ENCODE measurements around the gene CCDC74A. TPM values are rescaled to one million over a fixed set of nuclear protein-coding genes. Genes with fewer than 3 reads are reported as not detected.
A peak's percentile ranks its signal among the peaks of the same experiment; 100 is the strongest.
"Not testable (repeated sequence)": the region's sequence is repeated elsewhere in the genome, so short reads cannot be mapped to it uniquely, and the experiment has no call there.

Gene CCDC74A
- total RNA-seq, 2 experiments from 2014 or later = 10.2 to 10.4 TPM

GRCh38 chr2:131493199-131493968 lies 34.3 kb upstream of the CCDC74A start:
- ATAC-seq = peak; percentile 14
- Mint-ChIP-seq H3K27me3 (no peaks in the 10 kb centered on the region), H3K4me1 (ENCODE audit: low read depth) (peaks cover 40% of the 10 kb centered on the region), H3K36me3 (ENCODE audit: low read depth) (peaks cover 45% of the 10 kb centered on the region), H3K27ac (peak overlapping the region; percentile 98), H3K4me3 (peak overlapping the region; percentile 98), H3K9me3 (no peaks in the 10 kb centered on the region)
- ChIA-PET CTCF (interaction anchor here (0.6 to 2.0 kb wide), 17 partner anchors 10 to 1313 kb away, joined by 3 to 7 read pairs (median 4); no protein-coding TSS in a partner anchor), POLR2A (interaction anchor here (0.7 to 1.7 kb wide), 4 partner anchors 21 to 189 kb away, joined by 3 to 5 read pairs (median 4); no protein-coding TSS in a partner anchor)
- no peak for TF ChIP-seq CTCF (IDR thresholded peaks at IDR 0.05)
- intact Hi-C loops (cut with micrococcal nuclease) = no loop called here
- no peak for DNase-seq

GRCh38 chr2:131495506-131495905 lies 32.2 kb upstream of the CCDC74A start:
- H3K27ac Mint-ChIP-seq; H3K27me3 Mint-ChIP-seq; CTCF ChIA-PET; ATAC-seq; H3K9me3 Mint-ChIP-seq; DNase-seq; intact Hi-C loops (cut with micrococcal nuclease): not testable (repeated sequence)
- Mint-ChIP-seq H3K4me3 (peak overlapping the region; percentile 98), H3K4me1 (ENCODE audit: low read depth) (peaks cover 37% of the 10 kb centered on the region), H3K36me3 (ENCODE audit: low read depth) (peaks cover 41% of the 10 kb centered on the region)
- POLR2A ChIA-PET = interaction anchor here (1.6 kb wide), 1 partner anchor 10 kb away, joined by 3 read pairs; no protein-coding TSS in a partner anchor

- peak; percentile 47 for DNase-seq
- H3K4me3 Mint-ChIP-seq; H3K27me3 Mint-ChIP-seq; intact Hi-C loops (cut with micrococcal nuclease); POLR2A ChIA-PET; CTCF ChIA-PET; H3K9me3 Mint-ChIP-seq: not testable (repeated sequence)
- Mint-ChIP-seq H3K36me3 (ENCODE audit: low read depth) (peaks cover 41% of the 10 kb centered on the region), H3K4me1 (ENCODE audit: low read depth) (peaks cover 32% of the 10 kb centered on the region), H3K27ac (peak overlapping the region; percentile 88)
- peak; percentile 83 for ATAC-seq
These were observed 29.2 kb upstream of the CCDC74A start for GRCh38 chr2:131498321-131498973.

- H3K9me3 Mint-ChIP-seq; DNase-seq; intact Hi-C loops (cut with micrococcal nuclease); H3K4me3 Mint-ChIP-seq; H3K4me1 Mint-ChIP-seq (ENCODE audit: low read depth); H3K27me3 Mint-ChIP-seq: not testable (repeated sequence)
- Mint-ChIP-seq H3K27ac (peak overlapping the region; percentile 52), H3K36me3 (ENCODE audit: low read depth) (peaks cover 54% of the 10 kb centered on the region)
- ATAC-seq = peak; percentile 21
- ChIA-PET CTCF (interaction anchor here (0.9 kb wide), 2 partner anchors 11 kb away, joined by 3 to 4 read pairs; partner anchors contain the start of gene MZT2A), POLR2A (interaction anchor here (1.0 kb wide), 1 partner anchor 12 kb away, joined by 3 read pairs; the partner anchor contains the start of gene MZT2A)
These were observed 24.1 kb upstream of the CCDC74A start for GRCh38 chr2:131503587-131503986.

GRCh38 chr2:131504082-131504750 lies 23.5 kb upstream of the CCDC74A start:
- intact Hi-C loops (cut with micrococcal nuclease); H3K27me3 Mint-ChIP-seq; H3K4me3 Mint-ChIP-seq; DNase-seq; POLR2A ChIA-PET; H3K9me3 Mint-ChIP-seq; H3K4me1 Mint-ChIP-seq (ENCODE audit: low read depth): not testable (repeated sequence)
- peak; percentile 93 for ATAC-seq
- peak overlapping the region; percentile 85 for H3K27ac Mint-ChIP-seq
- H3K36me3 Mint-ChIP-seq (ENCODE audit: low read depth) = peaks cover 54% of the 10 kb centered on the region
- CTCF ChIA-PET = interaction anchor here (0.9 kb wide), 1 partner anchor 12 kb away, joined by 3 read pairs; the partner anchor contains the start of gene MZT2A

GRCh38 chr2:131509615-131510014 lies 18.1 kb upstream of the CCDC74A start:
- DNase-seq (no peak), ATAC-seq (no peak)
- ChIA-PET CTCF (no interaction called here), POLR2A (interaction anchor here (0.7 kb wide), 1 partner anchor 20 kb away, joined by 3 read pairs; no protein-coding TSS in a partner anchor)
- intact Hi-C loops (cut with micrococcal nuclease) = no loop called here
- Mint-ChIP-seq H3K4me3 (no peak overlapping the region), H3K4me1 (ENCODE audit: low read depth) (peaks cover 5% of the 10 kb centered on the region), H3K9me3 (no peaks in the 10 kb centered on the region), H3K27me3 (no peaks in the 10 kb centered on the region), H3K27ac (no peak overlapping the region), H3K36me3 (ENCODE audit: low read depth) (peaks cover 32% of the 10 kb centered on the region)
- no peak for TF ChIP-seq CTCF (IDR thresholded peaks at IDR 0.05)

GRCh38 chr2:131511291-131511968 lies 16.3 kb upstream of the CCDC74A start:
- H3K4me3 Mint-ChIP-seq; H3K4me1 Mint-ChIP-seq (ENCODE audit: low read depth); intact Hi-C loops (cut with micrococcal nuclease); H3K27ac Mint-ChIP-seq; ATAC-seq; H3K27me3 Mint-ChIP-seq; DNase-seq; POLR2A ChIA-PET; H3K9me3 Mint-ChIP-seq; CTCF ChIA-PET: not testable (repeated sequence)
- H3K36me3 Mint-ChIP-seq (ENCODE audit: low read depth) = peaks cover 20% of the 10 kb centered on the region

- H3K27ac Mint-ChIP-seq; POLR2A ChIA-PET; H3K9me3 Mint-ChIP-seq; H3K27me3 Mint-ChIP-seq; H3K4me3 Mint-ChIP-seq; DNase-seq; intact Hi-C loops (cut with micrococcal nuclease); ATAC-seq; H3K4me1 Mint-ChIP-seq (ENCODE audit: low read depth); CTCF ChIA-PET: not testable (repeated sequence)
- peaks cover 13% of the 10 kb centered on the region for H3K36me3 Mint-ChIP-seq (ENCODE audit: low read depth)
These were observed 15.5 kb upstream of the CCDC74A start for GRCh38 chr2:131511969-131512870.
